MM.1S (cell line): ENCODE measurements around the gene GSC2.

Experiments
- DNase-seq: peaks from one replicate; pipeline ENCODE4 v3.0.0-alpha.2; 2015
- H2AFZ ChIP-seq: fragments of 300-600 bp; sonication (generic); 2 replicates; pipeline ENCODE4 v1.6.0; 2016; ENCODE audit warnings: antibody characterized with exemption, low read length
- H3F3A ChIP-seq: fragments of 300-600 bp; sonication (generic); 2 replicates; pipeline ENCODE4 v1.6.1; 2016; ENCODE audit warnings: mild to moderate bottlenecking, antibody characterized with exemption, low read length, moderate library complexity, mixed read lengths; ENCODE audit not compliant: insufficient read depth
- H3K27ac ChIP-seq: fragments of 300-600 bp; sonication (generic); 2 replicates; pipeline ENCODE4 v1.5.1; 2016; ENCODE audit warnings: mild to moderate bottlenecking, low read length
- H3K27me3 ChIP-seq: fragments of 300-600 bp; sonication (generic); replicated peaks from 2 replicates; pipeline ENCODE4 v1.6.0; 2016; ENCODE audit warnings: low read length; ENCODE audit not compliant: insufficient read depth
- H3K36me3 ChIP-seq: fragments of 300-600 bp; sonication (generic); replicated peaks from 2 replicates; pipeline ENCODE4 v1.6.1; 2016; ENCODE audit warnings: mild to moderate bottlenecking, low read length, mixed read lengths; ENCODE audit not compliant: insufficient read depth
- H3K4me1 ChIP-seq: fragments of 300-600 bp; sonication (generic); 2 replicates; pipeline ENCODE4 v1.6.1; 2016; ENCODE audit warnings: low read length, mixed read lengths
- H3K4me2 ChIP-seq: fragments of 300-600 bp; sonication (generic); 2 replicates; pipeline ENCODE4 v1.6.0; 2016; ENCODE audit warnings: low read depth, low read length
- H3K4me3 ChIP-seq: fragments of 300-600 bp; sonication (generic); 2 replicates; pipeline ENCODE4 v1.5.1; 2016; ENCODE audit warnings: low read length, mixed read lengths
- H3K79me2 ChIP-seq: fragments of 300-600 bp; sonication (generic); 2 replicates; pipeline ENCODE4 v1.6.1; 2016; ENCODE audit warnings: mixed run types, low read length, mixed read lengths
- H3K9ac ChIP-seq: fragments of 300-600 bp; sonication (generic); 2 replicates; pipeline ENCODE4 v1.6.1; 2016; ENCODE audit warnings: low read length, mixed read lengths
- H3K9me2 ChIP-seq: fragments of 300-600 bp; sonication (generic); replicated peaks from 2 replicates; pipeline ENCODE4 v1.6.1; 2016; ENCODE audit warnings: mild to moderate bottlenecking, low read length, mixed read lengths; ENCODE audit not compliant: insufficient read depth
- H3K9me3 ChIP-seq: fragments of 300-600 bp; sonication (generic); replicated peaks from 2 replicates; pipeline ENCODE4 v1.6.1; 2016; ENCODE audit warnings: mild to moderate bottlenecking, low read length, mixed read lengths; ENCODE audit not compliant: insufficient read depth
- H4K20me1 ChIP-seq: fragments of 300-600 bp; sonication (generic); 2 replicates; pipeline ENCODE4 v1.6.1; 2016; ENCODE audit warnings: mild to moderate bottlenecking, low read length, moderate library complexity, mixed read lengths; ENCODE audit not compliant: insufficient read depth
- EZH2 ChIP-seq: fragments of 300-600 bp; sonication (generic); optimal IDR thresholded peaks from 2 replicates; pipeline ENCODE3; 2017; ENCODE audit warnings: low read depth, mild to moderate bottlenecking, antibody characterized with exemption, low read length, mixed read lengths
- EZH2phosphoT487 ChIP-seq: fragments of 300-600 bp; sonication (generic); IDR thresholded peaks from 2 replicates; pipeline ENCODE4 v1.6.1; 2018; ENCODE audit warnings: antibody characterized with exemption, low read length
- TF ChIP-seq, protein P1 (sequence below): fragments of 300-600 bp; sonication (generic); IDR thresholded peaks from 2 replicates; pipeline ENCODE4 v1.5.1; 2016; ENCODE audit warnings: antibody characterized with exemption, low read length, mixed read lengths

The GSC2 gene

DNA sequence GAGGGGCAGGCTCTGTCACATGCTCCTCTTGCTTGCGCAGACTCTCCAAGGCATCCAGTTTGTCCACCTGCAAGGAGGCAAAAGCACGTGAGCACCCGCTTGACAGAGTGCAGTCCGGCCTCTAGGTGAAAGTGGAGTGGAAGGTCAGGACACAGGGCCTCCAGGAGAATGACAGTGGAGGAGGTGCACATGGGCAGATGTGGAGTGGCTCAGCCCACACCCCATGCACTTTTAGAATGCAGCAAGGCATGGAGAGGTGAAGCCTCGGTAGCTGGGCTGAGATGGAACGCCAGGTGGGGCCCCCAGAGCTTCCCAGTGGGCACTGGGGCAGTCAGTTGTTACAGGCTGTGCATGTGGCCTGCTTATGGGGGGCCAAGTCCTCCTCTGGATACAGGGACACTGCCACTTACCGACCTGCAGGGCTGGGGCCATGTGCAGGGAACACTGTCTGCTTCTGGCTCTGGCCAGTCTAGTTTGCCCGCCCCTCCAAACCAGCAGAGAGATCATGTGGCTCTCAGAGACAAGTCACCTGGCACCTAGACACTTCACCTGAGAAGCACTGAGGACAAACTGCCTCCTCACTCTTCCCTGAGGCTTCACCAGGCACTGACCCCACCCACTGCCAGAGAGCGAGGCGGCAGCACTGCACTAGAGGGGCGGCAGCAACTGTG is 30.8 kb upstream of the GSC2 start:
- DNase-seq: no peak
- H3K9me3 ChIP-seq: no peaks in the 10 kb centered on the region
- no peak overlapping the region for H3K4me2 ChIP-seq

DNA sequence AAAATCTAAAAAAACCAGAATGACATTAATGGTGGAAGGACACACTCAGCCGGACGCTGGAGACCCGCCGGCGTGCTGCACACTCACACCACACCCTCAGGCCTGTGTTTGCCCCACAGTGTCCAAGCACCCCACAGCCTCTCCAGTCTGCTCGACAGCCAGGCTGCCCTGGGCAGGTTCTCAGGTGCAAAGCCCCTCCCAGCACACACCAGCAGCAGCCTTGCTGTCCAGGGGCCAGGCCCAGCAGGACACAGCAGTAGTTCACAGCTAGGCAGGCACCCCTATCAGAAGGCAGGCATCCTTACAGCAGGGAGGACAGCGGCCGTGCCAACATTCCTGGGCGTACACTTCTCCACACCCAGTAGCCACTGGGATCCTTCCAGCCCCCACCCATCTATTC is 30.1 kb upstream of the GSC2 start:
- H2AFZ ChIP-seq: peak overlapping the region; percentile 84
- peaks cover 13% of the 10 kb centered on the region; the same call in 1 of the 2 replicates for H3F3A ChIP-seq
- H3K4me2 ChIP-seq: no peak overlapping the region
- TF ChIP-seq EZH2 (no peak), EZH2phosphoT487 (no peak)
- TF ChIP-seq, protein P1, sequence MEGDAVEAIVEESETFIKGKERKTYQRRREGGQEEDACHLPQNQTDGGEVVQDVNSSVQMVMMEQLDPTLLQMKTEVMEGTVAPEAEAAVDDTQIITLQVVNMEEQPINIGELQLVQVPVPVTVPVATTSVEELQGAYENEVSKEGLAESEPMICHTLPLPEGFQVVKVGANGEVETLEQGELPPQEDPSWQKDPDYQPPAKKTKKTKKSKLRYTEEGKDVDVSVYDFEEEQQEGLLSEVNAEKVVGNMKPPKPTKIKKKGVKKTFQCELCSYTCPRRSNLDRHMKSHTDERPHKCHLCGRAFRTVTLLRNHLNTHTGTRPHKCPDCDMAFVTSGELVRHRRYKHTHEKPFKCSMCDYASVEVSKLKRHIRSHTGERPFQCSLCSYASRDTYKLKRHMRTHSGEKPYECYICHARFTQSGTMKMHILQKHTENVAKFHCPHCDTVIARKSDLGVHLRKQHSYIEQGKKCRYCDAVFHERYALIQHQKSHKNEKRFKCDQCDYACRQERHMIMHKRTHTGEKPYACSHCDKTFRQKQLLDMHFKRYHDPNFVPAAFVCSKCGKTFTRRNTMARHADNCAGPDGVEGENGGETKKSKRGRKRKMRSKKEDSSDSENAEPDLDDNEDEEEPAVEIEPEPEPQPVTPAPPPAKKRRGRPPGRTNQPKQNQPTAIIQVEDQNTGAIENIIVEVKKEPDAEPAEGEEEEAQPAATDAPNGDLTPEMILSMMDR: no peak
- H3K36me3 ChIP-seq: no peaks in the 10 kb centered on the region
- H3K9ac ChIP-seq: no peak overlapping the region
- H3K4me3 ChIP-seq: no peak overlapping the region
- H3K4me1 ChIP-seq: peaks cover 3% of the 10 kb centered on the region; the same call in 1 of the 2 replicates
- no peaks in the 10 kb centered on the region for H3K27me3 ChIP-seq
- H3K27ac ChIP-seq: no peak overlapping the region
- no peaks in the 10 kb centered on the region for H3K9me3 ChIP-seq
- H4K20me1 ChIP-seq: no peaks in the 10 kb centered on the region
- H3K9me2 ChIP-seq: no peaks in the 10 kb centered on the region
- peaks cover 17% of the 10 kb centered on the region for H3K79me2 ChIP-seq
- DNase-seq: no peak

More for the DNA sequence above, 30.8 kb upstream of the GSC2 start:
- Histone ChIP-seq H2AFZ (no peak overlapping the region), H3K36me3 (no peaks in the 10 kb centered on the region), H3K9ac (no peak overlapping the region), H3K4me3 (no peak overlapping the region), H3K27ac (no peak overlapping the region), H4K20me1 (no peaks in the 10 kb centered on the region), H3K79me2 (peaks cover 16% of the 10 kb centered on the region), H3K27me3 (no peaks in the 10 kb centered on the region), H3K9me2 (no peaks in the 10 kb centered on the region), H3K4me1 (peaks cover 3% of the 10 kb centered on the region; the same call in 1 of the 2 replicates), H3F3A (peaks cover 13% of the 10 kb centered on the region; the same call in 1 of the 2 replicates)
- TF ChIP-seq, protein P1: no peak
- TF ChIP-seq EZH2: no peak
- no peak for TF ChIP-seq EZH2phosphoT487

DNA sequence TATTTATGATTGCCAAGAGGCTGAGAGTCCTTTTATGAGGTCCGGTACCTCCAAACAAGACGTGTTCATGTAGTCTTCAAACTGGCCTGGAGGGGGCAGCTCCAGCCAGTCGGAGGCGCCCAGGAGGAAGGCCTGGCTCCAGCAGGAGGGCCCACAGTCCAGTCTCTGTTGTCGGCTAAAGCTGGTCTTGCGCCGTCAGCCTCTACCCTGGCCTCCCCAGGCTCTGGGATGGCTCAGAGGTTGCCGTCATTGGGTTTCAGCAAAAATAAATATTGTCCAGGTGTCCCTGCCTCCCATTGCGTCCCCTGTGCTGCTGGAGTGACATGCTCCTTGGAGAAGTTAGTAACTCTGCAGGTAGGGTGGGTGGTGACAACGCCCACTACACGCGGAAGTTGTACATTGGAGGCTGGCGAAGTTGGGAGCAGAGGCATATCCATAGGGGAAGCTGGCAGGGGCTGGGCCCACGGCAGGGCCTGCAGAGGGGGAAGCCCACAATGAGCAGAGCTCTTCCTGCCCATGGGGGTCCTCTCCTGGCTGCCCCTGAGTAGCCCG is 29.5 kb upstream of the GSC2 start:
- Histone ChIP-seq H4K20me1 (no peaks in the 10 kb centered on the region), H3K36me3 (no peaks in the 10 kb centered on the region), H3K4me3 (peak overlapping the region; percentile 77), H3K79me2 (peaks cover 17% of the 10 kb centered on the region), H3K9me2 (no peaks in the 10 kb centered on the region), H3K27ac (peak overlapping the region; percentile 19; the same call in 1 of the 2 replicates), H3K4me1 (peaks cover 3% of the 10 kb centered on the region; the same call in 1 of the 2 replicates), H3F3A (peaks cover 13% of the 10 kb centered on the region; the same call in 1 of the 2 replicates), H3K27me3 (no peaks in the 10 kb centered on the region), H3K9me3 (no peaks in the 10 kb centered on the region), H2AFZ (peak overlapping the region; percentile 84), H3K4me2 (peak overlapping the region; percentile 95), H3K9ac (peak overlapping the region; percentile 51; the same call in 1 of the 2 replicates)
- DNase-seq: peak; percentile 87
- TF ChIP-seq EZH2phosphoT487: no peak
- TF ChIP-seq, protein P1: peak; percentile 83
